HepG2 (cell line): ENCODE data around the gene DNAJB12.

Experiments
- DNMT3B ChIP-seq: conservative IDR thresholded peaks from 2 replicates; pipeline ENCODE4 v1.6.1; 2016; ENCODE audit warnings: missing biosample characterization, control low read depth
- NFE2 ChIP-seq: sonication (generic); formaldehyde crosslinking; IDR thresholded peaks from 2 replicates; pipeline ENCODE4 v1.4.0; 2020; ENCODE audit warnings: missing genetic modification reagents
- ZBTB44 ChIP-seq: sonication (generic); formaldehyde crosslinking; IDR thresholded peaks from 2 replicates; pipeline ENCODE4 v1.4.0; 2020; ENCODE audit warnings: missing genetic modification reagents

- TF ChIP-seq NFE2 (no peak), ZBTB44 (CRISPR knock-in tag) (no peak), DNMT3B (CRISPR knock-in tag) (no peak)
These were observed 40.5 kb downstream of the DNAJB12 start for GRCh38 chr10:72314263-72314662.
